Left renal cortex interstitium (tissue), 4 donors: ENCODE results near the gene CENPI. TPM values are rescaled to one million over a fixed set of nuclear protein-coding genes. Genes with fewer than 3 reads are reported as not detected.

Source experiments
- polyA plus RNA-seq, 4 donors: library from polyadenylated mRNA; unstranded; fragments of 120-200 nt; gene quantifications; one replicate each; pipeline ENCODE4 v1.2.1, GENCODE V29; 2013; ENCODE audit not compliant: insufficient read length in 4 of 4

Gene CENPI
- polyA plus RNA-seq, 4 donors, result 7.3 to 9.9 (median 8.4) TPM

Other genes with a start within 250 kb of the CENPI start
- 1 to 10 TPM in 1 of 4 donors, under 1 TPM in 3; 0.52 to 1.2 (median 0.90) TPM for gene NOX1, start 223.8 kb upstream of the CENPI start, polyA plus RNA-seq
- under 1 TPM; 0.28 to 0.43 (median 0.32) TPM for gene XKRX, start 169.3 kb upstream of the CENPI start, polyA plus RNA-seq
- under 1 TPM in 3 of 4 donors, not detected in 1; 0.17 to 0.35 (median 0.26) TPM for gene ARL13A, start 128.5 kb upstream of the CENPI start, polyA plus RNA-seq
- 10 to 100 TPM; 10.1 to 12.6 (median 12.2) TPM for gene TRMT2B, start 46.1 kb upstream of the CENPI start, polyA plus RNA-seq
- 1 to 10 TPM; 7.2 to 9.7 (median 8.5) TPM for gene TMEM35A, start 19.3 kb upstream of the CENPI start, polyA plus RNA-seq
- gene DRP2, start 121.6 kb downstream of the CENPI start, polyA plus RNA-seq, result 1 to 10 TPM; 1.5 to 2.2 (median 2.2) TPM
- gene TAF7L, start 193.1 kb downstream of the CENPI start, polyA plus RNA-seq, result under 1 TPM; 0.28 to 0.84 (median 0.67) TPM